Glutamatergic neuron (in vitro differentiated cells): Measurements from ENCODE around the gene ARSG. TPM values are rescaled to one million over a fixed set of nuclear protein-coding genes. Genes with fewer than 3 reads are reported as not detected.
A peak's percentile ranks its signal among the peaks of the same experiment; 100 is the strongest.
"Not testable (repeated sequence)": the region's sequence is repeated elsewhere in the genome, so short reads cannot be mapped to it uniquely, and the experiment has no call there.

Experiments
- DNase-seq: peaks from one replicate; pipeline ENCODE4 v3.0.0; 2022
- H3K27ac Mint-ChIP-seq: one replicate; pipeline ENCODE4 v1.8.0; 2020; ENCODE audit warnings: mild to moderate bottlenecking, mixed read lengths, inconsistent platforms; ENCODE audit not compliant: unreplicated experiment
- H3K27me3 Mint-ChIP-seq: one replicate; pipeline ENCODE4 v1.8.0; 2020; ENCODE audit warnings: mild to moderate bottlenecking, moderate library complexity, mixed read lengths, inconsistent platforms; ENCODE audit not compliant: unreplicated experiment
- H3K36me3 Mint-ChIP-seq: one replicate; pipeline ENCODE4 v1.8.0; 2020; ENCODE audit warnings: mild to moderate bottlenecking, mixed read lengths, inconsistent platforms; ENCODE audit not compliant: unreplicated experiment
- H3K4me1 Mint-ChIP-seq: one replicate; pipeline ENCODE4 v1.8.0; 2020; ENCODE audit warnings: mild to moderate bottlenecking, low read depth, mixed read lengths, inconsistent platforms; ENCODE audit not compliant: unreplicated experiment
- H3K4me3 Mint-ChIP-seq: one replicate; pipeline ENCODE4 v1.8.0; 2020; ENCODE audit warnings: mild to moderate bottlenecking, mixed read lengths, inconsistent platforms; ENCODE audit not compliant: unreplicated experiment
- H3K9me3 Mint-ChIP-seq: one replicate; pipeline ENCODE4 v1.8.0; 2020; ENCODE audit warnings: mild to moderate bottlenecking, moderate library complexity, mixed read lengths, inconsistent platforms; ENCODE audit not compliant: unreplicated experiment
- total RNA-seq: library from RNA; stranded (reverse); fragmentation: NEBNext Ultra II Directional; extraction: Animal tissue kit (Norgen Biotek cat#: 25700); gene quantifications from one replicate; pipeline ENCODE4 v1.2.1, GENCODE V29; 2021; ENCODE audit not compliant: unreplicated experiment
- TF ChIP-seq, protein P1 (sequence below): fragments of 200-600 bp; sonication (generic); IDR thresholded peaks from one replicate; pipeline ENCODE4 v1.5.0; 2021; ENCODE audit not compliant: partially characterized antibody, unreplicated experiment

The ARSG gene
- total RNA-seq, 1 donor from 2014 or later: 1.9 TPM

DNA sequence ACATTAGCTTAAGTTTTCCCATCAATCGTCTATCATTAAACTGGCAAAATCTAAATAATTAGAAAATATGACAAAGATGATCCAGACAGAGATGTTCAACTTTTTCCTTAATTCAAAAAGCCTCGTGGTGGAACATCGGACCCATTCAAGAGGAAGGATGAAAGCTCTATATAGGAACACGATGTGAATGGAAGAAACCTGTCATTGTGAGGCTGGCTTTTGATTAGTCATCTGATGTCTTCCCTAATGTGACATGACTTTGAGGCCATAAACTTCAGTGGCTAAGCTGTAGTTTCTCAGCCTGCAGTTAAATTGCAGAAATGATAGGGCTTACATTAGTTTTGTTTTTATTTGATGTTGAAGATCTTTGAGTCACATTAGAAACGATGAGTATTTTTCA lies 42.4 kb upstream of the ARSG start:
- H3K4me1 Mint-ChIP-seq: peaks cover 5% of the 10 kb centered on the region
- DNase-seq: no peak
- peaks cover 6% of the 10 kb centered on the region for H3K9me3 Mint-ChIP-seq
- peaks cover 5% of the 10 kb centered on the region for H3K36me3 Mint-ChIP-seq
- peaks cover 6% of the 10 kb centered on the region for H3K27me3 Mint-ChIP-seq
- TF ChIP-seq, protein P1, sequence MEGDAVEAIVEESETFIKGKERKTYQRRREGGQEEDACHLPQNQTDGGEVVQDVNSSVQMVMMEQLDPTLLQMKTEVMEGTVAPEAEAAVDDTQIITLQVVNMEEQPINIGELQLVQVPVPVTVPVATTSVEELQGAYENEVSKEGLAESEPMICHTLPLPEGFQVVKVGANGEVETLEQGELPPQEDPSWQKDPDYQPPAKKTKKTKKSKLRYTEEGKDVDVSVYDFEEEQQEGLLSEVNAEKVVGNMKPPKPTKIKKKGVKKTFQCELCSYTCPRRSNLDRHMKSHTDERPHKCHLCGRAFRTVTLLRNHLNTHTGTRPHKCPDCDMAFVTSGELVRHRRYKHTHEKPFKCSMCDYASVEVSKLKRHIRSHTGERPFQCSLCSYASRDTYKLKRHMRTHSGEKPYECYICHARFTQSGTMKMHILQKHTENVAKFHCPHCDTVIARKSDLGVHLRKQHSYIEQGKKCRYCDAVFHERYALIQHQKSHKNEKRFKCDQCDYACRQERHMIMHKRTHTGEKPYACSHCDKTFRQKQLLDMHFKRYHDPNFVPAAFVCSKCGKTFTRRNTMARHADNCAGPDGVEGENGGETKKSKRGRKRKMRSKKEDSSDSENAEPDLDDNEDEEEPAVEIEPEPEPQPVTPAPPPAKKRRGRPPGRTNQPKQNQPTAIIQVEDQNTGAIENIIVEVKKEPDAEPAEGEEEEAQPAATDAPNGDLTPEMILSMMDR: no peak
- H3K27ac Mint-ChIP-seq: peak overlapping the region; percentile 57
- peak overlapping the region; percentile 86 for H3K4me3 Mint-ChIP-seq

DNA sequence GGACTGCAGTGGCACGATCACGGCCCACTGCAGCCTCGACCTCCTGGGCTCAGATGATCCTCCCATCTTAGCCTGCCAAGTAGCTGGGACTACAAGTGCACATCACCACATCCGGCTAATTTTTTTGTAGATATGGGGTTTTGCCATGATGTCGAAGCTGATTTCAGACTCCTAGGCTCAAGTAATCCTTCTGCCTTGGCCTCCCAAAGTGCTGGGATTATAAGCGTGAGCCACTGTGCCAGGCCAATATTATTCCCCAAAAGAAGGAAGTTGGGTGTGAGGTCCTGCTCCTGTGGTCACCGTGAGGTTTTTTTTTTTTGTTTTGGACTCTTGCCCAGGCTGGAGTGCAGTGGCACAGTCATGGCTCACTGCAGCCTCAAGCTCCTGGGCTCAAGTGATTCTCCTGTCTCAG lies 41.9 kb upstream of the ARSG start:
- peaks cover 6% of the 10 kb centered on the region for H3K9me3 Mint-ChIP-seq
- H3K4me3 Mint-ChIP-seq: peak overlapping the region; percentile 86
- H3K27ac Mint-ChIP-seq: no peak overlapping the region
- peaks cover 5% of the 10 kb centered on the region for H3K4me1 Mint-ChIP-seq
- H3K27me3 Mint-ChIP-seq: peaks cover 8% of the 10 kb centered on the region
- DNase-seq: no peak
- peaks cover 5% of the 10 kb centered on the region for H3K36me3 Mint-ChIP-seq
- TF ChIP-seq, protein P1: no peak

DNA sequence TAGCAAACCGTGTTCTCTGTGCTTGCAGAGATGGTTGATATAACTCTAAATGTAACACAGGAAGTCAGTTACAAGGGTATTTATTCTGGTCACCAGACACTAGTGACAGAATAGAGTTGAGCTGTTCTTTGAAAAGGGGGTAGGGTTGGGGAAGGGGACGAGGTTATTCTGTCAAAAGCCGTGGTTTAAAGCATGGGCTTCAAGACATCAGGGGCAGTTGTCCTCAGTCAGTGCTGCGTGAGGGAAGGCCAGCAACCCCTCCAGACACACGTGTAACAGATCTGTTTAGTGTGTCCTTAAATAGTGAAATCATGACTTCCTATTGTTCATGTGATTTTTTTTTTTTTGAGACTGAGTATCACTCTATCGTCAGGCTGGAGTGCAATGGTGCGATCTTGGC lies 37.9 kb upstream of the ARSG start:
- not testable (repeated sequence) for DNase-seq, H3K27ac Mint-ChIP-seq, H3K4me3 Mint-ChIP-seq, H3K9me3 Mint-ChIP-seq, H3K27me3 Mint-ChIP-seq, H3K36me3 Mint-ChIP-seq, H3K4me1 Mint-ChIP-seq

DNA sequence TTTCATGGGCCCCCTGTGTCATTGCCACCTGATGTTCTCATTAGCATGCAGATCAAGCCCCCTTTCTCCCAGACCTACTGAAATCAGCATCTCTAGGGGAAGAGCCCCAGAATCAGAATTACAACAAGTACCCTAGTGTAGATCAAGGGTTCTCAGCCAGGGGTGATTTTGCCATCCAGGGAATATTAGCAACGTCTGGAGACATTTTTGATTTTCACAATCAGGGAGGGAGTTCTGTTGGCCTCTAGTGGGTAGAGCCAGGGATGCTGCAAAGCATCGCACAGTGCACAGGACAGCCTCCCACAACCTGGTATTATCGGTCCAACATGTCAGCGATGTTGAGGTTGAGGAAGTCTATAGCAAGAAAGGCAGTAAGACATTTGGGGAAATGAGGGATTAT lies 36.1 kb upstream of the ARSG start:
- no peaks in the 10 kb centered on the region for H3K9me3 Mint-ChIP-seq
- peaks cover 8% of the 10 kb centered on the region for H3K4me1 Mint-ChIP-seq
- no peak for DNase-seq
- H3K27ac Mint-ChIP-seq: no peak overlapping the region
- H3K4me3 Mint-ChIP-seq: no peak overlapping the region
- TF ChIP-seq, protein P1: no peak
- H3K27me3 Mint-ChIP-seq: peaks cover 9% of the 10 kb centered on the region
- H3K36me3 Mint-ChIP-seq: no peaks in the 10 kb centered on the region

DNA sequence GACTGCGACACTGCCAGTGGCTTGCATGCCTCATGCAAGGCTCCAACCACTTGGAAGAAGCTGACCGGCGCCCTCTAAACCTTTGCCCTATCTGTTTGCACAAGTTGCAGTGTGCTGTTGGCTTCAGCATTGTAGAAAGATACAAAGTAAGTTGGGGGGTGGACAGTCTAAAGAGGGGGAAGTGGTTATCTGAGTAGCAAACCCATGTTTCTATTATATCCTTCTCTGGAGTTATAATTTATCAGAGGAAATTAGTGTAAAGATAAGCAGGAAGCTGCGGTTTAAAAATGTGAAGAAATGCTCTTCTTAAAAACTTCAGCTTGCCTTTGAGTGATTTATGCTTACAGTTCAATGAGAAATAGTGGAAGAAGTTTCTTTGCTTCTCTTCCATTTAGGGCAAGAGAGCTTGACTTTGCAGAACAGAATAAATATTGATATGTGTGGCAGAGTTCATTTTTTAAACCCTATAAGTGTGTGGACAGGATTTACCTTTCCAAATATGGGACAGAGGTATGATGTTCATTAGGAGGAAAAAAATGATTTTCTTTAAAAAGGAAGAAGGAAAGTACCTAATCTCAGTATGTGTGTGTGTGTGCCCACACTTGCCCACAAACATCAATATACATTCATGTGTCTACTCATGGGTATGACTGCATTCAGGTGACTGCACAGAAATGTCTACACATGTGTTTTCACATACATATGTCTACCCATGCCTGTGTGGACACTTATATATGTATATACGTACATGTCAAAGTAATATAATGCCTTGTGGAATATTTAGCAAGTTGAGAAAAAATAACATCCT lies 35.4 kb upstream of the ARSG start:
- TF ChIP-seq, protein P1: no peak
- H3K9me3 Mint-ChIP-seq: no peaks in the 10 kb centered on the region
- H3K27me3 Mint-ChIP-seq: peaks cover 8% of the 10 kb centered on the region
- H3K27ac Mint-ChIP-seq: no peak overlapping the region
- H3K4me1 Mint-ChIP-seq: peaks cover 8% of the 10 kb centered on the region
- no peak for DNase-seq
- no peaks in the 10 kb centered on the region for H3K36me3 Mint-ChIP-seq
- H3K4me3 Mint-ChIP-seq: no peak overlapping the region

DNA sequence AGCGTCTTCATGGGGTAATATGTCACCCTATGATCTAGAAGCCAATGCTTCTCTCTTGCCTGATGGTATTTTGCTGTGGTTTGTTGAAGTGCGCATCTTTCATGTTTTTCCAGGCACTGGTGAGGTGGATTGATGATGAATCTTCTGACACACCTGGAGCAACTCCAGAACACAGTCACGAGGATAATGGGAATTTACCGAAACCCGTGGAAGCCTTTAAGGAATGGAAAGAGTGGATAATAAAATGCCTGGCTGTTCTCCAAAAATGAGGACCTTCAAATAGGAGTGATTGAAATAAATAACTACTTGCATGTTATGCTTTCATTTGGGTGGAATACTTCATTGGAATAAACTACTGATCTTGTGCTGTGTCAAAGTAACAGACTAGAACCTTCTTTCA lies 34.6 kb upstream of the ARSG start:
- H3K27me3 Mint-ChIP-seq, H3K27ac Mint-ChIP-seq, DNase-seq, H3K36me3 Mint-ChIP-seq, H3K4me3 Mint-ChIP-seq, H3K9me3 Mint-ChIP-seq: not testable (repeated sequence)
- H3K4me1 Mint-ChIP-seq: peaks cover 12% of the 10 kb centered on the region
